Measurements from ENCODE around the gene ZNF385B. TPM values are rescaled to one million over a fixed set of nuclear protein-coding genes. Genes with fewer than 3 reads are reported as not detected.

The ZNF385B gene
- total RNA-seq, 4 donors from 2014 or later = 0.41 to 3.3 TPM; not detected in 2

- intact Hi-C loops (cut with DNase I; ENCODE audit: low total_unique reads) = no loop called here
- no peak for TF ChIP-seq POLR2A (IDR thresholded peaks at IDR 0.05)
- TF ChIP-seq CTCF (IDR thresholded peaks at IDR 0.05) = no peak
- Histone ChIP-seq H3K9me3 (peaks cover 0 to 4% of the 10 kb centered on the region in 2 donors), H3K4me1 (no peaks in the 10 kb centered on the region), H3K27me3 (no peaks in the 10 kb centered on the region), H3K27ac (no peak overlapping the region), H3K4me3 (no peak overlapping the region), H3K36me3 (no peaks in the 10 kb centered on the region)
- DNase-seq = no peak
Measured at GRCh38 chr2:179528576-179529069, 332.8 kb downstream of the ZNF385B start.

GRCh38 chr2:179525340-179525739 lies 336.1 kb downstream of the ZNF385B start:
- no peak for TF ChIP-seq POLR2A (IDR thresholded peaks at IDR 0.05)
- TF ChIP-seq CTCF (IDR thresholded peaks at IDR 0.05) = no peak
- Histone ChIP-seq H3K27ac (no peak overlapping the region), H3K9me3 (peaks cover 0 to 4% of the 10 kb centered on the region in 2 donors), H3K27me3 (no peaks in the 10 kb centered on the region), H3K4me3 (no peak overlapping the region), H3K36me3 (no peaks in the 10 kb centered on the region), H3K4me1 (no peaks in the 10 kb centered on the region)
- intact Hi-C loops (cut with DNase I; ENCODE audit: low total_unique reads) = no loop called here
- DNase-seq = no peak

- intact Hi-C loops (cut with DNase I; ENCODE audit: low total_unique reads) = no loop called here
- DNase-seq = no peak
- TF ChIP-seq POLR2A (IDR thresholded peaks at IDR 0.05) (no peak), CTCF (IDR thresholded peaks at IDR 0.05) (no peak)
- Histone ChIP-seq H3K27me3 (no peaks in the 10 kb centered on the region), H3K36me3 (no peaks in the 10 kb centered on the region), H3K9me3 (peaks cover 0 to 4% of the 10 kb centered on the region in 2 donors), H3K4me3 (no peak overlapping the region), H3K4me1 (no peaks in the 10 kb centered on the region), H3K27ac (no peak overlapping the region)
Measured at GRCh38 chr2:179524809-179525339, 336.5 kb downstream of the ZNF385B start.

- TF ChIP-seq CTCF (IDR thresholded peaks at IDR 0.05) (no peak), POLR2A (IDR thresholded peaks at IDR 0.05) (no peak)
- intact Hi-C loops (cut with DNase I; ENCODE audit: low total_unique reads) = no loop called here
- H3K27me3 ChIP-seq = no peaks in the 10 kb centered on the region
- H3K4me3 ChIP-seq = no peak overlapping the region
- no peaks in the 10 kb centered on the region for H3K9me3 ChIP-seq
- H3K36me3 ChIP-seq = no peaks in the 10 kb centered on the region
- DNase-seq = no peak
- H3K27ac ChIP-seq = no peak overlapping the region
- no peaks in the 10 kb centered on the region for H3K4me1 ChIP-seq
Measured at GRCh38 chr2:179521944-179522343, 339.5 kb downstream of the ZNF385B start.

GRCh38 chr2:179518830-179519229 lies 342.6 kb downstream of the ZNF385B start:
- no peaks in the 10 kb centered on the region for H3K36me3 ChIP-seq
- TF ChIP-seq CTCF (IDR thresholded peaks at IDR 0.05) = no peak
- no peak for TF ChIP-seq POLR2A (IDR thresholded peaks at IDR 0.05)
- DNase-seq = no peak
- no peaks in the 10 kb centered on the region for H3K9me3 ChIP-seq
- H3K4me1 ChIP-seq = no peaks in the 10 kb centered on the region
- intact Hi-C loops (cut with DNase I; ENCODE audit: low total_unique reads) = no loop called here
- H3K4me3 ChIP-seq = no peak overlapping the region
- H3K27me3 ChIP-seq = no peaks in the 10 kb centered on the region
- H3K27ac ChIP-seq = no peak overlapping the region

Measured in uterus (tissue), 4 donors.